Amniotic epithelial cell (primary cell): ENCODE data around the gene PBX4.
"Not testable (repeated sequence)": the region's sequence is repeated elsewhere in the genome, so short reads cannot be mapped to it uniquely, and the experiment has no call there.

Experiments
- DNase-seq: peaks from one replicate; pipeline ENCODE4 v3.0.0-alpha.2; 2010; ENCODE audit warnings: low read depth

The PBX4 gene

DNA sequence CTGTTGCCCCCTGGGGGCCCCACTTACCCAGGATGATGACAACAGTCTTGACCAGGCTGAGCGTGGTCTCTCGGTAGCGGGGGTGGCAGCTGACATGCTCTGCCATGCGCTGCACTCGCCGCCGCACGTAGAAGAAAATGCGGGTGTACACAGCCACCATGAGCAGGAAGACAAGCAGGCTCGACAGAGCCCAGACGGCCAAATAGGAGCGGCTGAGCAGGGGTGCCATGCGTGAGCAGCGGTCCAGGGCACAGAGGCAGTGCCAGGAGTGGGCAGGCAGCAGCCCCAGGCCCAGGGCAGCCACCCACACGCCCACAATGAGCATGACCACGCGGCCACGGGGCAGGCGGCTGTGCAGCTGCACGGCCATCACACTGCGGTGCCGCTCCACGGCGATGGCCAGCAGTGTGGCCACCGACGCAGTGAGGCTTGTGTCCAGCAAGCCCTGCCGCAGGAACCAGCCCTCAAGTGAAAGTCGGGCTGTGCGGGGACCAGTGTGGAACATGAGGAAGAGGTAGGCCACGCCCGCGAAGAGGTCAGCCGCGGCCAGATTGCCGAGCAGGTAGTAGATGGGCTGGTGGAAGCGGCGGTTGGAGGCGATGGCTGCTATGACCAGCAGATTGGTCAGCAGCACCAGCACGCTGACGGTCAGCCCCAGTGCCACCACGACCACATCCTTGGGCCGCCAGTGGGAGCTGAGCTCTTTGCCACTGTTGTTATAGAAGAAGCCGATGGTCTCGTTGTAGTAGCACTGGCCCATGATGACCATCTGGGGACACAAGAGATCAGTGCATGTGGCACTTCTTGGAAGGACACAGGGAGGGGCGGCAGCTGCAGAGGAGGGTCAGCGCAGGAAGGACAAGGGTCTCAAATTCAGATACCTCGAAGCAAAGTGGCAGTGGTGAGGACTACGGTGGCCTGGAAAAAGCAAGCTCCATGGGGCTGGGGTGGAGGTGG lies 8.3 kb upstream of the PBX4 start:
- DNase-seq = no peak

DNA sequence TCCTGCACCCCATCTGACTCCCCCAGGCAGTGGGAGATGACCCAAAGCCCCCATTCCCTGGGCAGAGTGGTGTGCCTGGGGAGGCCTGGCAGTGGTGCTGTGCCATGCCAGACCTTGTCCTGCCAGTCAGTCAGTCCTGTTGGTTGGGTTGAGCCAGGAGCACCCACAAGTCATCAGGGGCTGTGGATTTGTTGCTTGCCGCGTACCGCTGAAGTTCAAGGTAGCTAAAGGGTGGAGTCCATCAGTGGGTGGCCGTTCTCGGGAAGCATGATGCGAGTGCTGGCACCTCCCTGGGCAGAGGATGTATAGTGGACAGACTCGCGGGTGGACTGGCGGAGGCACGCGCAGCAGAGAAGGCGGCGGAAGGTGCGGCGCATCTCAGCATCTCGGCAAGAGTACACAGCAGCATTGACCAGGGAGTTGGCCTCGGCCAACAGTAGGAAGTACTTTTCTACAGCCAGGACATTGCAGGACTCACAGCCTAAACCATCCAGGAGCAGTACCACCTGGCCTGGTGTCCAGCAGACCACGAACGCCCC lies 5.6 kb upstream of the PBX4 start:
- no peak for DNase-seq

DNA sequence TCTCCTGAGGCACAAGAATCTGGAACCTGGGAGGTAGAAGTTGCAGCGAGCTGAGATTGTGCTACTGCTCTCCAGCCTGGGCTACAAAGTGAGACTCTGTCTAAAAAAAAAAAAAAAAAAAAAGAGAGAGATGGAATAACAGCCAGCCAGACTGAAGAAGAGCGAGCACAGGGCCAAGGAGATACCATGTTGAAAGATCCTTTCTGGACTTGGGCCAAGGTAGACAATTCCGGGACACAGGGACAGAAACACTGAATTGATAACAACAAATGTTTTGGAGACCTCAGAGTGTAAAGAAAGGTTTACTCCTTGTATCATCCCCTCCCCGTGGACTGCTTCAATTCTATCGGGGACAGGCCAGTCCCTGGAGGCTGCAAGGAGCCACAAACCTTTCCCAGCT lies 4.9 kb upstream of the PBX4 start:
- no peak for DNase-seq

DNA sequence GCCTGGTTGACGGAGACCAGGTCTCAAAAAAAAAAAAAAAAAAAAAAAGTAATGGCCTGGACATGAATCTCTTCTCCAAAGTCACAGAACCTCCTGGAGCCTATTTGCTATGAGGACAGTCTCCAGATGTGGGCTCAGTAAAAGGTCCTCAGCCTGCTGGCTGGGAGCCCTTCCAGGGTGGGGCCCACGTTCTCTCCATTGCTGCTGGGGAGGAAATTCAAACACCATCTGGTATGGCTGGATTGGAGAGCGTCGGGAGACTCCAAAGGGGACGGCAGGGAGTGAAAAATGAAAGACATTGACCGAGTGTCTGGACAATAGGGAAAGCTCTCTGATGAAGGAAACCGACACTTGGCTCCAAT lies 1.3 kb upstream of the PBX4 start:
- no peak for DNase-seq

DNA sequence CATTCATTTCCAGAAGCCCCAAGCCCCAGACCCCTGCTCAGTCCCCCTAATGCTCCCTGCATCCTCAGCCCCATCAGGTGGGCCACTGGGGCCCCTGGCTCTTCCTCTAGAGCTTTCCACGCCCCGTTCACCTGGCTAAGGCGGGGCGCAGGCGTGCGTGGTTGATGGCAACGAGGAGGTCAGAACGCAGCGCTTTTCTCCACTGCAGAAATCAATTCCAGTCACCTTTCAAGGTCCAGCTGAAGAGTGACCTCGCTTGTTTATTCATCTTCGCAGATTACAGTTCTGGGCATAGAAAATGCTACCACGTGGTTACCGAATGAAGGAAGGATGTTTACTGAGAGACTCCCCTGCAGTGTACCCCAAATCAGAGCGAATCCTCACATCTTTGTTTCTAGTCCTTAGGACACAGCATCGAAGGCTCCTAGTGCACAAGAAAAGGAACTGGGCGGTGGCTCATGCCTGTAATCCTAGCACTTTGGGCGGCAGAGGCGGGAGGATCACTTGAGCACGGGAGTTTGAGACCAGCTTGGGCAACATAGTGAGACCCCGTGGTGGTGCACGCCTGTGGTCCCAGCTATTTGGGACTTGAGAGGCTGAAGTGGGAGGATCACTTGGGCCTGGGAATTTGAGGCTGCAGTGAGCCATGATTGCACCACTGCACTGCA lies 828 bp upstream of the PBX4 start:
- DNase-seq = no peak

DNA sequence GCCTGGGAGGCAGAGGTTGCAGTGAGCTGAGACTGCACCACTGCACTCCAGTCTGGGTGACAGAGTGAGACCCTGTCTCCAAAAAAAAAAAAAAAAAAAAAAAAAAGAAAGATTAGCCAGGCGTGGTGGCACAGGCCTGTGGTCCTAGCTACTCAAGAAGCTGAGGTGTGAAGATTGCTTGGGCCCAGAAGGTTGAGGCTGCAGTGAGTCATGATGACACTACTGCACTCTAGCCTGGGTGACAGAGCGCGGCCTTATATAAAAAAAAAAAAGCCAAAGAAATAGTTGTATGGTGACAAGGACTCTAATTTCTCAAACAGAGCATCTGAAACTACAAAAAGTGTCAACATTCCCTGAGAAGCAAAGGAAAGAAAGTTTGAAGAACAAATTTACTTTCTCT lies 3.4 kb downstream of the PBX4 start:
- no peak for DNase-seq

DNA sequence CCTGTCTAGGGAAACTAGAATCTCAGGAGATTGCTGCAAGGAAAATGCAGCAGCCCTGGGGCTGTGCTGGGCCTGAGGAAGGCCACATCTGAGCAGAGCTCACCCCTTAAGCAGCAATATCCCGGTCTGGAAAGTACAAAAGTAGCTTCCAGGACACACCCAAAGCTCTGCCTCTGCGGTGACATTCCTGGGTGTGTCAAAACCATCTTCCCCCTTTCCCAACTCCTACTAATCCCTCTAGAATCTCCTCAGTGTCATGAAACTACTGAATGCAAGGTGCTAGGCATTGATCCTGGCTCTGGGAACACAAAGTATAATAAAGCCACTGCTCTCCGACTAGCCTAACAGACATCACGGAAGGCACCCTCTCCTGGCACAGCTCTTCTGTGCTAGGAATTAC lies 5.0 kb downstream of the PBX4 start:
- DNase-seq = peak; percentile 19

DNA sequence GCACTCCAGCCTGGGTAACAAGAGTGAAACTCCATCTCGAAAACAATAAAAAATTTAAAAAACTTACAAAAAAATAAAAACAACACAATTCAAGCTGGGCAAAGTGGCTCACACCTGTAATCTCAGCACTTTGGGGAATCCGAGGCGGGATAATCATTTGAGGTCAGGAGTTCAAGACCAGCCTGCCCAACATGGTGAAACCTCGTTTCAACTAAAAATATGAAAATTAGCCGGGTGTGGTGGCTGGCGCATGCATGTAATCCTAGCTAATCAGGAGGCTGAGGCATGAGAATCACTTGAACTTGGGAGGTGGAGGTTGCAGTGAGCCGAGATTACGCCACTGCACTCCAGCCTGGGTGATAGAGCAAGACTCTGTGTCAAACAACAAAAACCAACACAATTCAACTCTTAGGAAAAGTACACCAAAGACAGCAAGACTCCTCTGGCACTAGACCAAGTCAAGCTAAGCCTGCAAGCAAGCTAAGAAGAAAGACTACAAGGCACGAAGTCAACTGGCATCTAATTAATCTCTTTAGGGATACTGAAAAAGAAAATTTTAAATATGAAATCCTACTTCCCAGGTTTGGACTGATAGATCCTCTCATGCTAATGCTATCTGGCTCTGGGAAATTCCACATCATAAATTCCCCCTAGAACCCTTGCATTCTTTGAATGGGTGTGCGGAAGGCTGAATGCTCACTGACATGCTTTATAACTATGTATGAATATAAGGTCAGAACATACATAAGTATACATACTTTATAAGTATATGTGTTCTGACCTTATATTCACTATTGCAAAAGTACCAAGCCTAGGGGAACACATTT lies 7.9 kb downstream of the PBX4 start:
- peak; percentile 48 for DNase-seq

DNA sequence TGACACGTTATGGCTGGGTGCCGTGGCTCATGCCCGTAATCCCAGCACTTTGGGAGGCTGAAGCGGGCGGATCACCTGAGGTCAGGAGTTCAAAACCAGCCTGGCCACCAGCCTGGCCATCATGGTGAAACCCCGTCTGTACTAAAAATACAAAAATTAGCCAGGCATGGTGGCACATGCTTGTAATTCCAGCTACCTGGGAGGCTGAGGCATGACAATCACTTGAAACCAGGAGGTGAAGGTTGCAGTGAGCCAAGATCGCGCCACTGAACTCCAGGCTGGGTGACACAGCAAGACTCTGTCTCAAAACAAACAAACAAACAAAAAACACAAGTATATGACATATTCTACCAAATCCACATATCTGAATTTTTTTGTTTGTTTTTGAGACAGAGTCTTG lies 11.8 kb downstream of the PBX4 start:
- not testable (repeated sequence) for DNase-seq

DNA sequence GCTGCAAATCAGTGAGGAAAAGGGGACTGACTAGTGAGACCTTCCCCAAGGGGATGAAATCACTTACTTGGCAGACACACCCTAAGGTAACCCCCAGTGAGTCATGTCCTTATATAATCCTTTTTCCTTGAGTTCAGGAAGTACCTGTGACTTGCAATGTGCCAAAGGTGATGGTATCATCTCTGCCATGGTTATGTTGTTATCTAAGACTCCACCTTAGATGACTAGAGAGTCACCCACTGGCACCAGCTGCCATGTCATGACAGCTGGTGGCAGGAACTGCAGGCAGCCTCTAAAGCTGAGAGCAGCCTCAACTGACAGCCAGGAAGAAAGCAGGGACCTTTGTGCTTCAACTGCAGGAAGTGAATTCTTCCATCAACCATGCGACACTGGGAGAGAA lies 12.5 kb downstream of the PBX4 start:
- no peak for DNase-seq

DNA sequence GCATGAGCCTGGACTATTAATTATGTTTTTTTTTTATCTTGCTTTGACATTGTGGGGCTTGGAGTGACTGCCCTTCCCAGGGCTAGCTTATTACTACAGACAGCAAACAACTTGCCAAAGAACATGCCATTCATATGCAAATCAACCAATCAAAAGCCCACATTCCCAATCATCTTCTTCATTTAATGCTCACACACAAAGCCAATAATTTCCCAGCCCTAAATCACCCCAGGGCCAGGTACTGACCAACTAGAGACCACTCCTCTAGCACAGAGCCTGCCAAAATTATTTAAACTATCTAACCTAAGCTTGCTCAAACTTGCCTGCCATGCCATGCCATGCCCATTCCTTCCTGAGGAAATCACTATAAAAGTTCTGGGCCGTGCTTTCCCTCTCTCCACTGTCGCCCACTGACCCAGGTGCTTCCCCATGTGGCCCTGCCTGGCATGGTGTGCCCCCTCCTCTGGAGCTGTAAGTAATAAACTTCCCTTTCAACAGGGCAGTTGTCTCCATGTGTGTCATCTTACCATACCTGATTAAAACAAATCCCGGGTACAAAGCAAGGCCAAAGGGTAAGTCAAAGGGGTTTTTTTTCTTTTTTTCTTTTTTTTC lies 15.7 kb downstream of the PBX4 start:
- DNase-seq = no peak

DNA sequence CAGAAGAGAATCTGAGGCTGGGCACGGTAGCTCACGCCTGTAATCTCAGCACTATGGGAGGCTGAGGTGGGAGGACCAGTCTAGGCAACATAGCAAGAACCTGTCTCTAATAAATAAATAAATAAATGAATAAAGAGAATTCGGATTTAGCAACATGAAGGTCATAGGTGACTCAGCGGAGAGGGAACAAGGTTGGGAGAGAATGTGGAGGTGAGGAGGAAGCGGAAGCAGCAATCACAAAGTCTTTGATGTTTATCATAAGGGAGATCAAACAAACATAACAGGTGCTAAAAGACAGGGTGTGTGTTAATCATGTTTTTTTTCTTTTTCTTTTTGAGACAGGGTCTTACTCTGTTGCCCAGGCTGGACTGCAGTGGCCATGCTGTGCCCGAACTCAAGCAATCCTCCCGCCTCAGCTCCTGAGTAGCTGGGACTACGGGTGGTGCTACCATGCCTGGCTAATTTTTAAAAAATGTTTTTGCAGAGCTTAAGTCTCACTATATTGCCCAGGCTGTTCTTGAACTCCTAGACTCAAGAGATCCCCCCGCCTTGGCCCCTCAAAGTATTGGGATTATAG lies 16.3 kb downstream of the PBX4 start:
- no peak for DNase-seq

DNA sequence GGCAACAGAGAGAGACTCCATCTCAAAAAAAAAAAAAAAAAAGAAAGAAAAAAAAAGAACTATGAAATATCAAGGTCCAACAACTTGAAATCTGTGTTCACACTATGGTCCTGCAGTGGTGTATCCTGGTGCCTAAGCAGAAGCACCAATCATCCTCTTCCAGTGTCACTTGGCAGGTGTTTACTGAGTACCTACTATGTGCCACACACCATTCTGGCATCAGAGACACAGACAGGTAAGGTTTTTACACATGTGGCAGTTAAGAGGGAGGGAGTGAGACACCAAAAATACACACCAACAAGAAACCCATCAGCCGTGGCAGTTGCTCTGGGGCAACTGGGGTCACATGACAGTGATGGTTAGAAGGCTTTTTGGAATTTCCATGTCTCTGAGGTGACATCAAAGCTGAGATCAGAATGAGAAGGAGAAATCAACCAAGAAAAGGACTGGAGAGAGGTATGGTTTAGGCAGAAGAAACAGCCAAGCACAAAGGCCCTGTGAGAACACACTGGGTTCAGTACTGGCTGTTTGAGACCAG lies 17.6 kb downstream of the PBX4 start:
- no peak for DNase-seq

DNA sequence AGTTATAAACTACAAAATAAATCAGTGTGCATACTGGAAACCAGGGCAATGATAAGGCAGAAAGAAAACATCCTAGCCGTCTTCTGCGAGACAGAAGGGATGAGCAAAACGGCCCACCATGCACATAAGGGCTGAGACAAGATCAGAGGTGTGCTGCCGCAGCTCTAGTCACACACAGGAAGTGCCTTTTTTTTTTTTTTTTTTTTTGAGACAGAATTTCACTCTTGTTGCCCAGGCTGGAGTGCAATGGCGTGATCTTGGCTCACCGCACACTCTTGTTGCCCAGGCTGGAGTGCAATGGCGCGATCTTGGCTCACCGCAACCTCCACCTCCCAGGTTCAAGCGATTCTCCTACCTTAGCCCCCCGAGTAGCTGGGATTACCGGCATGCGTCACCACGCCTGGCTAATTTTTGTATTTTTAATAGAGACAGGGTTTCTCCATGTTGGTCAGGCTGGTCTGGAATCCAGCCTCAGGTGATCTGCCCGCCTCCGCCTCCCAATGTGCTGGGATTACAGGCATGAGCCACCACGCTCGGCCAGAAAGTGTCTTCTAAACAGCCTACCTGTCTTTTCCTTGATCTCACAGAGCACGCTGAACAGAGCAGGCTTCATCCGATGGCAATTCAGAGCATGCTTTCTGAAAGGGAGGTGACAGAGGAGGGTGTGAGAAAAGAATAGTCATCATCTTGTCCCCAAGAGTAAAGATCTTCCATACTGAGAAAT lies 19.6 kb downstream of the PBX4 start:
- DNase-seq = not testable (repeated sequence)

DNA sequence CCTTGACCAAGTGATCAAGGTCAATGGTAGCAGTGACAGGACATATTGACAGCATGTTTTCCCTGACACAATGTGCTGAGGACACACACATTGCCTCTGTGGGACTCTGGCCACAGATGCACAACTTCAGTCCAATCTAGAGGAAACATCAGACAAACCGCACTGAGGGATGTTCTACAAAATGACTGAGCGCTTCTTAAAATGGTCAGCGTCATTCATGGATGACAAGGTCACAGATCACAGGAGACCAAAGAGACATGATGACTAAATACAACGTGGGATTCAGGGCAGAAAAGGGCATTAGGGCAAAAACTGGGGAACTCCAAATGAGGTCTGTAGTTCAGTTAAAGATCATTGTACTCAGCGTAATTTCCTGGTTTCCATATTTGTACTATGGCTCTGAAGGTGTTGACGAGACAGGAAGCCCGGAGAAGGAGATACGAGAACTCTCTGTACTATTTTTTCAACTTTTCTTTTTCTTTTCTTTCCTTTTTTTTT lies 20.6 kb downstream of the PBX4 start:
- DNase-seq = no peak

DNA sequence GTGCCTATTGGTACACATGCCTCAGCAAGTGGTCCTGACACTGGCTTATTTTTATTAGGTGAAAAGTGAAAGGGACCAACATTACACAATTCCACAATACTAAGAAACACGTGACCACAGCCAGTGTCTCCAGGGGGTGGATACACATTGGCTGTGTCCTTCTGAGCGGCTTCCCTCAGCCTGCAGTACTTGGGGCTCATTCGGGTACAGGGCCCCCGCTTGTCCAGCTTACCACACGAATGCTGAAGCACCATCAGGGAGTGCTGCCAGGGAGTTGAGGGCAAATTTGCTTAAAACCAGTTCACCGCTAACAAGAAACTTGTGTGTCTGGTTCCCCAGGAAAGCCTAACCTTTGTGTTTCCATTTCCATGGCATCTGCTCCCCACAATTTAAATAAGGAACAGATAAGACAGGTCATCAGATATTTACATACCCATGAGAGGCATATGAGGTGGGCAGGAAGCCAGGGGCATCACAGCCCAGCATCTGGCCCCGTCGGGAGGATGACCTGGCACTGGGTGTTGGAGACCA lies 23.3 kb downstream of the PBX4 start:
- DNase-seq = peak; percentile 19

DNA sequence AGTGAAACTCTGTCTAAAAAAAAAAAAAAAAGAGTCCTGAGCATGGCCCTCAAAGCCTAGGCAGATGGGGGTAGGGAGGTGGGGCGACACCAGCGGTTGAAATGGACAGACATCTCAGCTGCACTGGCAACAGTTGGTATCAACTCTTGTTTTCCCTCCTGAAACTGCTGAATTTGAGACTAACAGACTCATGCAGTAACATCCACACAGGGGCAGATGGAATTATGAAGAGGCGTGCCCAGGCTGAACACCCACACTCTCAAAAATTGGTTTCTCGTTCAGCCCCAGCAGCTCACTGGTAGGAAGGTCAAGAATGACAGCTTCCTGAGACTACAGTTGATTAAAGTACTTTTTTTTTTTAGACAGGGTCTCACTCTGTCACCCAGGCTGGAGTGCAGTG lies 24.1 kb downstream of the PBX4 start:
- no peak for DNase-seq

DNA sequence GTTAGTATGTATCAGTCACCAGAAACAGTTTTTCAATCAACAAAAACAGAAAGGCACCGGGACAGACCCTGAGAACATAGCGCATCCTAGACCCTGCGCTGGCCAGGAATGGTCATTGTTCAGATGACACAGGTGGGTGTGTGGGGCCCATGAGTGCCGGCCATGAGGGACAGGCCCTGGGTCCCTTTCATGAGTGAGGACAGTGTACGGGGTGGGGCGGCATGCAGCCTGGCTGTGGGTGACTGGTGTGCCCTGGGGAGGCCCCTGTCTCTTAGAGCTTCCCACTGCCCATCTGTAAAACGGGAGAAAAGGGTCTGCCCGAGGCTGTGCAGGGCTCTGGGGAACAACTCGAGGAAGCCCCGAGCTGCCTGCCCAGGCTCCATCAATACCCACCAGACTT lies 25.8 kb downstream of the PBX4 start:
- no peak for DNase-seq

DNA sequence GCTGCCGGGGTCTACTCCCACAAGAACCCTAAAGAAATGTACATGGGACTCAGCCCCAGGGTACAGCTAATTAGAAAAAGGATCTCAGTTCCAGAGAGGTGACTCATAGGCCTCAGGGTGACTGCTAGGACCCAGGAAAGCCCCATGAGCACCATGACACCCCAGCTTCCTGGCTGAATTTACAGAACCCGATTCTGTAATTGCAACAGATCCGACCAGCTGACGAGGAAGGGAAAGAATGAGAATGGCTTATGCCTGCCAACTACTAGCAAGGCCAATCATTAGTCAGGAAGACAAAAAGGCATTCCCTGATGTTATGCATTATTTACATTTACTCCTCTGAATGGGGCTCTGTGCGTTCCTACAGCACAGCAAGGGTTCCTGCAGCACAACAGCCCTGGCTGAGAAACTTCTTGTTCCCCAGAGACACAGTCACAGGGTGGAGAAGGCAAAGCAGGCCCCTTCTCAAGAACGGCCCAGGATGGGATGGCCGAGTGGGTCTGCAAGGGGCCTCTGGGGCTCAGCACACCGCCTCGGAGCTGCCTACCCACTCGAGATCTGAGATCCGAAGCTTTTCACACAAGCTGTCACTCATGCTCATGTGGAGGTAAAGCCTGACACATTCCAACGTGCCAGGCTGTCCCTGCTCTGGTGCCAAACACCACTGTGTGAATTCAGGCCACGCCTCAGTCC lies 27.2 kb downstream of the PBX4 start:
- peak; percentile 89 for DNase-seq

DNA sequence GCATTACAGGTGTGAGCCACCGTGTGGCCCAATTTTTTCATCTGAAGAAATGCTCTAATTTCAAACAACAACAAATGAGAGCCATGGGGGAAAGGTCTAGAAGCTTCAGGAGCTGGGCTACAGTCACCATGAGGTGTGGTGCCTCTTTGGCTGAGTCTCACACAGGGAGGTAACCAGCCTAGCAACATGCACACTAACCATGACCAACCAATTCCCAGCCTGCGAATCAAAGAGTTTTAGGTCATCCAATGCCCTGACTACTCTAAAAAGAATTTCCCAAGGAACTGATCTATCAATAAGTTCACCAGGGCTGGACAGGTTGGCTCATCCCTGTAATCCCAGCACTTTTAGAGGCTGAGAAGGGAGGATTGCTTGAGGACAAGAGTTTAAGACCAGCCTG lies 29.9 kb downstream of the PBX4 start:
- no peak for DNase-seq
